Stimulated activated CD4-positive, alpha-beta T cell treated with anti-CD3 and anti-CD28 coated beads, TNF-alpha, amount 100 ng/mL, for 48 hours (primary cell): Measurements from ENCODE around the gene AP4S1.
"Not testable (repeated sequence)": the region's sequence is repeated elsewhere in the genome, so short reads cannot be mapped to it uniquely, and the experiment has no call there.

Experiments used
- DNase-seq, 3 donors: peaks; one replicate each; pipeline ENCODE4 v3.0.0-alpha.2; 2020; ENCODE audit warnings: low read depth in 3 of 3

The AP4S1 gene

DNA sequence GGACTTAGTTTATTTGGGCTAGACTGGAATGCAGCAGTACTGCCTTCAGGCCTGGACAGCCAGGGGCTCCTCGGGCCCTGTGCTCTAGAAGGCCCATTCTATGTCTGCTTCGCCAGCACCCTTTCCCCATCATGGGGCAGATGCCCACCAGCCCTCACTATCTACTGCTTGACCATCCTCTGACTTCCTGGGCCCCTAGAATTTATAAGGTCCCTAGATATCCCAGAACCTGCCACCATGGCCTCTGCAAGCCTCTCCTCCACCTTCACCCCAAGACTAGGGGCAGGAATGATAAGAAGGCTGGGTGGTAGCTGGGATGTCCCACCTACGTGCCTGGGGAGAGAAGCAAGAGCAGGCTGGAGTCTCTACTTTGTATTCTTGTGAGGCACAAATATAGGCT lies 59.6 kb downstream of the AP4S1 start:
- no peak for DNase-seq

DNA sequence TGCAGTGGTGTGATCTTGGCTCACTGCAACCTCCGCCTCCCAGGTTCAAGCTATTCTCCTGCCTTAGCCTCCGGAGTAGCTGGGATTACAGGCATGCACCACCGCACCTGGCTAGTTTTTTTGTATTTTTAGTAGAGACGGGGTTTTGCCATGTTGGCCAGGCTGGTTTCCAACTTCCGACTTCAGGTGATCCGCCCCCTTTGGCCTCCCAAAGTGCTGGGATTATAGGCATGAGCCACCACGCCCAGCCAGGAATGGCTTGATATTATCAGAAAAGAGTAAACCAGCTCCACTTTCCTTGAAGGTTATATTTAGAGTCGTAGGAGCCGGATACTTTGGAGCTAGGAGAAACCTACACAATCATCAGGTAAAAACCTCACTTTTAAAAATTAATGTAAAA lies 61.0 kb downstream of the AP4S1 start:
- DNase-seq = not testable (repeated sequence)

DNA sequence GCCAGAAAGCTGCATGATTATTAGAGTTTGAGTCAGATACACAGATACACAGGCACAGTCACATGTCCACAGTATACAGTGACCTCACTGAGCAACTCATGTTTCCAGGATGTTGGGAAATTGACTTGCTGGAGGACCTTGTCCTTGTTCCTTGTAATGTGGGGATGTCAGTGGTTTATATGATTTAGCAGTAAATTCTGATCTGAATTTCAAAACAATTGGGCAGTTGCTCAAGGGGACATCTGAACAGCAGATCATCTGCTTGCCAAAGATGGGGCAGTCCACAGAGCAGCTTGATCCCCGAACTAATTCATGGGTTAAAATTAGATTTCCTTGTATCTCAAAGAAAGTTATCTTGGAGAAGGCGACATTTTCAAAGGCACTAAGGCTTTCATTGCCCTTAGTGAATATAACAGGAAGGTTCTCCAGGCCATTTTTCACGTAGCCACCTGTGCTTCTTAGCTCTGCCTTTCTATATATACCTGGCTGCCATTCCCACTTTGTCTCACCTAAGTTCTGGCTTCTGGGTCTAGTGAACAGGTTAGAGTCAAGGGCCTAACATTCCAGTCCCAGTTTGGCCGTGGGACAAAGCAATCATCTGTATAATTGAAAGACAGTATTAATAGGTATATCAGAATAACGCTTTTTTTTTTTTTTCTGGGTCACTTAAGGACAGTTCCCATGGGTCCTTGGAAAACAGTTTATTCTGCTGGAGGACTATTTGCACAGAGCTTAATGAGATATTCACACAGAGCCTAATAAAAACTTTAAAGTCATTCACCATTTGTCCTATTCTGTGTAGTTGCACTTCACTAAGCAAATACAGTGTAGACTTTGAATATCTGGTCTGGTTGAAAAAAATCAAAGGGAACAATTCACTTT lies 65.7 kb downstream of the AP4S1 start:
- no peak for DNase-seq

DNA sequence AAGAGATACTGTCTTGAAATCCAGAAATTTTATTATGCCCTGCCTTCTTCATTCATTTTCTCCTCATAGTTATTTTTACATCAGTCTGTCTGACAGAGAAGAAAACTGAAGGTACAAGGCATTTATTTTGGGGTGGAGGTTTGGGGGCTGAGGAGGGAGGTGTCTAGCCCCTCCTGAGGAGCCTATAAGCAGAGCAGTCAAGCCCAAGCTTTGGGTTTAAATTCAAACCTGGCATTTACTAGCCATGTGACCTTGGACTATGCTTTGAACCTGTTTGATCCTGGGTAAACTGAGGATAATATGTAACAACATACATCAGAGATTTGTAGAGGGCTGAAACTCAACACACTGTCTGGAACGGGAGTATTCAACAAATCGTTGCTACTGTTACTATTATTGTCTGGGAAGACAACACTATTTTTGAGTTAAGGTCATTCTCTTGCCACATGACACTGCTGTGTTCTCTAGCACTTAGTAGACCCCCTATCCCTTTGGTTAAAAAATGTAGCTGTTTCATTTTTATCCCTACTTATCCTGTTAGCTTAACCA lies 66.8 kb downstream of the AP4S1 start:
- DNase-seq = no peak

DNA sequence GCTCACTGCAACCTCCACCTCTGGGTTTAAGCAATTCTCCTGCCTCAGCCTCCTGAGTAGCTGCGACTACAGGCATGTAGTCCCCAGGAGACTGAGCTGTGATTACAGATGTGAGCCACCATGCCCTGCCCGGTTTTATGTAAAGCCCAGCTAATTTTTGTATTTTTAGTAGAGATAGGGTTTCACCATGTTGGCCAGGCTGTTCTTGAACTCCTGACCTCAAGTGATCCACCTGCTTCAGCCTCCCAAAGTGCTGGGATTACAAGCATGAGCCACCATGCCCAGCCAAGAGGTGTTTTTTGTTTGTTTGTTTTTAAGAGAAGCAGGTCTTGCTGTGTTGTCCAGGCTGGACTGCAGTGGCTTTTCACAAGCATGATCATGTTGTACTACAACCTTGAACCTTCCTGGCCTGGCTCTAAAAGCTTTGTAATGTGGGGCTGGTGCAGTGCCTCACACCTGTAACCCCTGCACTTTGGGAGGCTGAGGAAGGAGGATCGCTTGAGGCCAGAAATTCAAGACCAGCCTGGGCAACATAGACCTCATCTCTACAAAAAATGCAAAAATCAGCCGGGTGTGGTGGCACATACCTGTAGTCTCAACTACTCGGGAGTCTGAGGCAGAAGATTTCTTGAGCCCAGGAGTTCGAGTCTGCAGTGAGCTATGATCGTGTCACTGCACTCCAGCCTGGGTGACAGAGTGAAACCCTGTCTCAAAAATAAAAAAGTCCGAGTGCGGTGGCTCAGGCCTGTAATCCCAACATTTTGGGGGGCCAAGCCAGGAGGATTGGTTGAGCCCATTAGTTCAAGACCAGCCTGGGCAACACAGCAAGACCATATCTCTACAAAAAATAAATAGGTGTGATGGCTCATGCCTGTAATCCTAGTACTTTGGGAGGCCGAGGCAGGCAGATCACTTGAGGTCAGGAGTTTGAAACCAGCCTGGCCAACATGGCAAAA lies 68.7 kb downstream of the AP4S1 start:
- not testable (repeated sequence) for DNase-seq

DNA sequence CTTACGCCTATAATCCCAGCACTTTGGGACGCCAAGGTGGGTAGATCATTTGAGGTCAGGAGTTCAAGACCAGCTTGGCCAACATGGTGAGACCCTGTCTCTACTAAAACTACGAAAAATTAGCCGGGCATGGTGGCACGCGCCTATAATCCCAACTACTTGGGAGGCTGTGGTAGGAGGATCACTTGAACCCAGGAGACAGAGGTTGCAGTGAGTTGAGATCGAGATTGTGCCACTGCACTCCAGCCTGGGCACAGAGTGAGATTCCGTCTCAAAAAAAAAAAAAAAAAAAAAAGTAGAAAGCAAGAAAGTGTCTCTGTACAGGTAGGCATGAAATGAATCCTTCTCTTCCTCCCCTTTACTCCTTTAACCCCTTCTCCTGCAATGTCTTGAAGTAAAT lies 70.4 kb downstream of the AP4S1 start:
- not testable (repeated sequence) for DNase-seq

DNA sequence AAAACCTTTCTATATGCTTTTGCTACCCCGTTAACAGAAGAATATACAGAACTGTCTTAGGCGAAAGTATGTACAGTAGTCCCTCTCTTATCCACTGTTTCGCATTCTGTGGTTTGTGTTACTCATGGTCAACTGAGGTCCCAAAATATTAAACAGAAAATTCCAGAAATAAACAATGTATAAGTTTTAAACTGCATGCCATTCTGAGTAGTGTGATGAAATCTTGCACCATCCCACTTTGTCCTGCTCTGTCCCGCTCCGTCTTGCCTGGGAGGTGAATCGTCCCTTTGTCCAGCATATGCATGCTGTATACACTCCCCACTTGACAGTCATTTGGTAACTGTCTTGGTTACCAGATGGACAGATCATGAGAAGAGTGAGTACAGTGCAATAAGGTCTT lies 70.8 kb downstream of the AP4S1 start:
- no peak for DNase-seq

DNA sequence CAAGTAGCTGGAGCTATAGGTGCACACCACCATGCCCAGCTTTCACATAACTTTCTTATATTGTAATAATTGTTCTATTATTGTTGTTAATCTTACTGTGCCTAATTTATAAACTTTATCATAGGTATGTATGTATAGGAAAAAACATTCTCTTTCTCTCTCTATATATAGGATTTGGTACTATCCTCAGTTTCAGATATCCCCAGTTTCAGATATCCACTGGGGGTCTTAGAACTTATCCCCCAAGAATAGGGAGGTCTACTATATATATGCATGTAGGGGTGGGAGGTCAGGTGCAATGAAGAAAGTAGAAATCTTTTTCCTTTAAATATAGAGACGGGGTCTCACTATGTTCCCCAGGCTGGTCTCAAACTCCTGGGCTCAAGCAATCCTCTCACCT lies 71.6 kb downstream of the AP4S1 start:
- DNase-seq = no peak

DNA sequence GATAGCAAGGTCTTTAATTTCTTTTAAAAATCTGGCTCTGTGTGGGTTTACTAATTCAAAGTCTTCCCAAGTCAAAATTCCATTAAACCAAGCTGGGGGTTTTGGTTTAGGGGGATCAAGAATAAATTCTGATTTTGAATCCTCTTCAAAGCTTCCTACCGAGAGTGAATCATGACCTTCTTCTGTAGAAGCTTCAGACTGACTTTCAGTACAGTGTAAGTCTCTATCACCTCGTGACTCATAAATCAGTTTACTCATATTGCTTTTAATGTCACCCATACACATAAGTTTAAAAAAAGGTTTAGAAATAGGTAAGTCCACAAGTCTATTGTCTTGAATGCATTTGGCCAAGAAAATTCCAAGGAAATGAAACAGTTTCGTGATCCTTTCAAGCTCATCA lies 81.3 kb downstream of the AP4S1 start:
- DNase-seq = no peak

DNA sequence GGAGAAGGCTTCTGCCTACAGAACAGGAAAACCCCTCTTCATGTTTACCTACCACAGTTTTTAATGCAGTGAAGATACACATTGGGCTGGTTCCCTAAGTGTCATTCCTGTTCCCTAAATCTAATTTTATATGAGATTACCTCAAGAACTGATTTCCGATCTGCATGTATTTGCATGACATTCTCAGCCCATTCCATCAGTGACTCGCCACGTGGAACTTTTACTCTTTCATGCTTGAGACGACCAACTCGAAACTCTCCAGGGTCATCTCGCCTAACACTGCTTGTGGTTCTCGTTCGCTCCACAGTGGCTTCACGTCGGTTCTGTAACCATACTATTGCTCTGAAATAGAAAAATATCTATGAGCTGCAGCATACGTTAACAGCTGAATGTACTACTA lies 83.8 kb downstream of the AP4S1 start:
- no peak for DNase-seq

DNA sequence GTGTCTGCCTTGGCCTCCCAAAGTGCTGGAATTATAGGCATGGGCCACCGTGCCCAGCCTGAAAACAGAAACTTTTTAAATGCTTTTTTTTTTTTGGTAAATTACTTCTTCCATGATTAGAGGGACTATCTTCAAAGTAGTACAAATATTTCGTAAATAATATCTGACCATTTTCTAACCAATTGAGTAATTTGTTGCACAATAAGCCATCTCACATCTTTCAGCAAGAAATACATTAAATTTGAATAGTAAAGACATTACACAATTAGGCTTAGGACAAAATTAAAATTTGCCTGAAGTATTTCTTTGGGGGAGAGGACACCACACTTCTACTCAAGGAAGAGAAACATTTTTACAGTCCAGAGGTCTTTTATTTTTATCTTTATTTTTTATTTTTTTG lies 85.4 kb downstream of the AP4S1 start:
- DNase-seq = no peak

DNA sequence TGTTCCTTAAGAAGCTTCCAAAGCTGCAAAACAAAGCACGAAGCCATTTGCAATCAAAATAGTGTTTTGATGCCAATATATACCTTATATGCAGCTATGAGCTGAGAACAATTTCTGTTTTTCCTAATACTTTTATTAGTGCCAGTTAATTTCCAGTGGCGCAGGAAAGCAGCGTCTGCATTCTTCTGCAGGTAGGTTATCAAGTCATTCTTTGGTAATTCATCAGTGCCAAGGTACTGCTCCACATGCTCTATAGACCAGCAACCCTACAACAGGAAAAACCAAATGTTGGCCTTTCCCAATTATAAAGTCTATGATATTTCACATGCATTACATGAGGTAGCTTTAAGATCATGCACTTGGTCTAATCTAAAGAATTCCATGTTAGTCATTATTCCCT lies 88.3 kb downstream of the AP4S1 start:
- DNase-seq = no peak

DNA sequence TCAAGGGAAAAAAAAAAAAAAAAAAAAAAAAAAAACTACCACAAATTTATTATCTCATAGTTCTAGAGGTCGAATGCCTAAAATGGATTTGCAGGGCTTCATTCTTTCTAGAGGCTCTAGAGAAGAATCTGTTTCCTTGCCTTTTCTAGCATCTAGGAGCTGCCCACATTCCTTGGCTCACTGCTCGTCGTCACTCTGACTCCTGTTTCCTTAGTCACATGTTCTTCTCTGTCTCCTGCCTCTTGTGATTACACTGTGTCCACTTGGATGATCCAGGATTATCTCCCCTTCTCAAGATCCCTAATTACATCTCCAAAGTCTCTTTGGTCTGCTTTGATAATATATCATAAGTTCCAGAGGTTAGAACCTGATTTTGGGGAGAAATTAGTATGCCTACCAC lies 93.4 kb downstream of the AP4S1 start:
- DNase-seq = no peak

DNA sequence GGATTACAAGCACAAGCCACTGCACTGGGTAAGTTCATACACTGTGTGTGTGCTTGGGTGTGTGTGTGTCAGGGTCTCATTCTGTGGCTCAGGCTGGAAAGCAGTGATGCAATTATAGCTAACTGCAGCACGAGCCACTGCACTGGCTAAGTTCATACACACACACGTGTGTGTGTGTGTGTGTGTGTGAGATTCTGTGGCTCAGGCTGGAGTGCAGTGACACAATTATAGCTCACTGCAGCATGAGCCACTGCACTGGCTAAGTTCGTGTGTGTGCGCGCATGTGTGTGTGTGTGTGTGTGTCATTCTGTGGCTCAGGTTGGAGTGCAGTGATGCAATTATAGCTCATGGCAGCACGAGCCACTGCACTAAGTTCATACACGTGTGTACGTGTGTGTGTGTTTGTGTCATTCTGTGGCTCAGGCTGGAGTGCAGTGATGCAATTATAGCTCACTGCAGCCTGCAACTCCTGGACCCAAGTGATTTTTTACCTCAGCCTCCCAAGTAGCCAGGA lies 96.7 kb downstream of the AP4S1 start:
- DNase-seq = no peak

DNA sequence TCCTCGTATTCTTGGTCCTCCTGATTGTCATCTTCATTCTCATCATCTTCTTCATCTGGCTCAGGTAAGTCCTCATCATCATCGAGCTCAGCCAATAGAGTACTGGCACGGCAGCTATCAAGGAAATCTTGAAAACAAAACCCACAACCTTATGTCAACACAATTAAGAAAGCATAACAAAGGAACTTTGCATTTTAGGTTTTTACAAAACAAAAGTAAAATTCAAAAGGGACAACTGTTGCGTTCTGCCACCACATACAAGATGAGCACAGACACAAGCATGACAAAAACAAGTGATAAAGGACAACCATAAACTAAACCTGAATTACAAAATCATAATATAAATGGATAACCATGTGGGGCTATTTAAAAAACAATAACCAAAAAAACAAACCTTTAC lies 97.5 kb downstream of the AP4S1 start:
- no peak for DNase-seq

DNA sequence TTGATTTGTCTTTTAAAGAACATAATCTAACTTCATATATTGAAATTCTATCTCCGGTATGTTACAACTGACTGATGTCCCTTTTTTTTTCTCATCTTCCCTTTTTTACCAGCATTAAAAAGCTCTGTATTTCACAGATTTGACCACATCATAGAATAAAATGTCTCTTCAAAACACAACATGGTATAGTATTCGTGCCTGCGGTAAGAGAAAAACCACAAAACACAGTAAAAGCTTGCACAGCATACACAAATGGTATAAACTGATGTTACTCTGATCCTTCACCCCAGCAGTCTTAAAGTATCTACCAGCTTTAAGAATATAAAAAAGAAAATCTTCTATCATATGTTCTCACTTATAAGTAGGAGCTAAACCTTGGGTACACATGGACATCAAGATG lies 98.7 kb downstream of the AP4S1 start:
- no peak for DNase-seq

DNA sequence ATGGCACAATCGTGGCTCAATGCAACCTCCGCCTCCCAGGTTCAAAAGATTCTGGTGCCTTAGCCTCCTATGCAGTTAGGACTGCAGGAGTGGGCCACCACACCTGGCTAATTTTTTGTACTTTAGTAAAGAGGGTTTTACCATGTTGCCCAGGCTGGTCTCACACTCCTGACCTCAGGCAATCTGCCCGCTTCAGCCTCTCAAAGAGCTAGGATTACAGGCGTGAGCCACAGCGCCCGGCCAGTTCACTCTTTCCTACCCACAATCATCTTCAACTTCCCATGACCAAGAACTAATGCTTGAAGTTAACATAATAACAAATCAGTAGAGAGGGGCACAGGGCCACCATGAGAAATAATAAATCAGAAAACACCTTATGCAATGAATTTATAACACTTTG lies 99.8 kb downstream of the AP4S1 start:
- no peak for DNase-seq

DNA sequence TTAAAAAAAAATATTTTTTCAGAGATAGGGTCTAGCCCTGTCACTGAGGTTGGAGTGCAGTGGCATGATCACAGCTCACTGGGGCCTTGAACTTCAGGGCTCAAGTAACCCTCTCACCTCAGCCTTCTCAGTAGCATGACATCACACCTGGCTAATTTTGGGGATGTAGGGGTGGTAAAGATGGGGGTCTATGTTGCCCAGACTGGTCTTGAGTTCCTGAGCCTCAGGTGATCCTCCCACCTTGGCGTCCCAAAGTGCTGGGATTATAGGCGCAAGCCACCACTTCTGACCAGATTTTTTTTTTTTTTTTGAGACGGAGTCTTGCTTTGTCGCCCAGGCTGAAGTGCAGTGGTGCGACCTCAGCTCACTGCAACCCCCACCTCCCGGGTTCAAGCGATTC lies 101.2 kb downstream of the AP4S1 start:
- DNase-seq = no peak

DNA sequence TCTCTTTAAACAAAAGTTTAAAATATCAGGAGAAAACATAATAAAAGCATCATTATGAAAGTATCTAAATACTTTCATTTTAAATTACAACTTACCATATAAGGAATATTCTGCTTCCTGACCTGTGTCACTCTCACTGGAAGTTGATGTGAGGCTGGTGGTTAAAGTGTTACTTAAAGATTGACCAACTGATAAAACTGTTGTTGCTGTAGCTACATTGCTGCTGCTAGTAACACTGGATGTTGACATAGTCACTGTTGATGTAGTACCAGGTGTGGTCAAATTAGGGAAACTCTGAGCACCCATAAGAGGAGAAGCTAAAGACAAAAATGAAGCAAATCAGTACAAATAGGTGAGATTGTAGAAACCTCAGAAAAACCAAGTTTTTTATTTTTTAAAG lies 102.2 kb downstream of the AP4S1 start:
- DNase-seq = no peak

DNA sequence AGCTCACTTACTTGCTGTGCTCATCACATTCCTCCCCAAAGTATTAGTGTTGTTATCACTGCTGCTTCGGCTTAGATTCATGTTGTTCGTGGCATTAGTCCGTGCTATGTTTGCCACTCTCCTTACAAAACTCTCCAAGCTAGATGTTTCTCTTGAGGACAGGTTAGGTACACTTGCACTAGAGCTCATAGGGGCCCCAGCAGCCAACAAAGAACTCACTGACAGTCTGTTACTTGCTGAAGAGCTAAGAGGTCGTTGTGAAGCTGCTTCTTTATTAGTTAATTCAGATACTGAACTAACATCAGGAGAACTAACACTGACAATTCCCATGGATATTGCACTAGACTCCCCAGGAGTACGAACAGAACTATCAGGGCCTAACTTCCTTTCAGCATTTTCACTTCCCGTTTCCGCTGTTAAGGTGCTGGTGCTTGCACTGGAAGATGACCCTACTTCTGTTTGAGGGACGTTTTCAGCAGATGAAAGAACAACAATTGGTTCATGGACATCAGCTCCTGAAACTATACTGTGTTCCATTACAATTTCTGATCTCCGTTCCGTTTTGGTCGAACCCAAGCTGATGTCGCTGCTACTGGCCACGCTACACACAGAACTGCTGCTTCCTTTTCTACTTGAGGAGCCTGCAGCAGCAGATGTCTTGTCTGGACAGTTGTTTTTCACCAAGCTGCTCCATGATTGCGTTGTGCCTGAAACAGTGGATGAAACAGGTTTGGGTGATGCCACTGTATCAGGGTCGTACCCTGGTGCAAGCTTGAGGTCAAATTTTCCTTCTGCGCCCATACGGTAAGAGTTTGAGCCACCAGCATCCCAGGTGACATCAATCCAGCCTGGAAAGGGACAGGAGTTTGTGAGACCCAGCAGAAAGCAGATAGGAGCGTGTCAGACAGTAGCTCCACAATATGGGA lies 103.4 kb downstream of the AP4S1 start:
- no peak for DNase-seq

DNA sequence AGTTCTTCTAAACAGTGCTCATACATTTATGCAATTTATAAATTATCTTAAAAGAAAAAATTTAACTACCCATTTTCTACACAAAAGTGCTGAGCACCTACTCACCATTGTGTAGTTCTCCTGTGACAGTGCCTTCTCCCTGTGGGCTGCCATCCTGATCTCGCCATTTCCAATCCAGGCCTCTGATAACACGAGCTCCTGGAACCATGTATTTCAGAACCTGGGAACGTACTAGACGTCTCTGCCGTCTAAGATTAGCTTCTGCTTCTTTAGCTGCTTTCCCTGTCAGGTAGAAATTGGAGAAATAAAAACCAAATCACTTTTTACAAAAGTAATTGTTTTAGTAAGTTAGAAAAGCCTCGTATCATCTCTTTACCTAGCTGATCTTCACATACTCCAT lies 107.7 kb downstream of the AP4S1 start:
- DNase-seq = no peak
